Peyer's patch (tissue), 4 donors: ENCODE data around the gene PARVA. TPM values are rescaled to one million over a fixed set of nuclear protein-coding genes. Genes with fewer than 3 reads are reported as not detected.

Source experiments
- DNase-seq, 3 donors: peaks; one replicate each; pipeline ENCODE4 v3.0.0-alpha.2; 2017 to 2019
- H3K27ac ChIP-seq, 4 donors: fragments of 200-600 bp; sonication (generic); one replicate each; pipeline ENCODE4 v1.5.1; 2016 to 2019
- H3K27me3 ChIP-seq, 2 donors: fragments of 200-600 bp; sonication (generic); one replicate each; pipeline ENCODE4 v1.5.1; 2019
- H3K36me3 ChIP-seq, 3 donors: fragments of 200-600 bp; sonication (generic); one replicate each; pipeline ENCODE4 v1.5.1; 2016 to 2019
- H3K4me1 ChIP-seq, 4 donors: fragments of 200-600 bp; sonication (generic); one replicate each; pipeline ENCODE4 v1.5.1; 2016 to 2019
- H3K4me3 ChIP-seq, 4 donors: fragments of 200-600 bp; sonication (generic); 1 replicate in 3 of 4; 2 replicates in 1 of 4; pipeline ENCODE4 v1.5.1; 2016 to 2019; ENCODE audit warnings: mild to moderate bottlenecking in 1 of 4
- H3K9me3 ChIP-seq, 4 donors: fragments of 200-600 bp; sonication (generic); one replicate each; pipeline ENCODE4 v1.5.1; 2016 to 2019; ENCODE audit warnings: mild to moderate bottlenecking in 1 of 4
- POLR2A ChIP-seq, 2 donors: fragments of 450-650 bp; IDR thresholded peaks; one replicate each; pipeline ENCODE4 v1.5.1; 2017; ENCODE audit warnings: antibody characterized with exemption in 2 of 2, mild to moderate bottlenecking in 2 of 2, moderate library complexity in 2 of 2
- total RNA-seq, 4 donors: library from RNA; depleted of rRNA; stranded (reverse); fragments of >200 nt; gene quantifications; one replicate each; pipeline ENCODE4 v1.1.0, GENCODE V29; 2016
- TF ChIP-seq, protein P1 (sequence below), 6 experiments: fragments of 450-650 bp in 4 of 6; fragments of 200-600 bp in 2 of 6; sonication (generic) in 1 of 6; IDR thresholded peaks; one replicate each; pipeline ENCODE4 v1.5.1; 2017 to 2019; ENCODE audit warnings: antibody characterized with exemption in 6 of 6, mild to moderate bottlenecking in 3 of 6, moderate library complexity in 1 of 6

The PARVA gene
- total RNA-seq, 4 donors from 2014 or later: 13.7 to 35.5 (median 26.2) TPM

DNA sequence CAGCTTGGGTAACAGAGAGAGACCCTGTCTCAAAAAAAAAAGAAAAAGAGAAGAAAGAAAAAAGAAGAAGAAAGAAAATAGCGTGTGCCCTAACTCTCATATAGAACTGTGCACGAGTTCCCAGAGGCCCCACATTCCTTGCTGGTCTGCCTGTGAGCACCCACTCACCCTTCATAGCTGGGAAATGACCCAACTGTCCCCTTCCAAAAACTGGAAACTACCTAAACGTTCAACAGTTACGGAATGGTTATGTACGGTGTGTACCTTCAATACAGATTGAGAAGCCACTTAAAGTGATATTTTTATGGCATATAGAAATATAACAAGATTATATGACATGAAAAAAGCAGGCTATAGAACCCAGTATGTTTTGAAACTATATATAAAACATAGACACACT, 82.0 kb downstream of the PARVA start:
- Histone ChIP-seq H3K27ac (peak overlapping the region in 1 of 4 donors; percentile 68), H3K36me3 (no peaks in the 10 kb centered on the region), H3K4me3 (no peak overlapping the region), H3K4me1 (peaks cover 0 to 8% (median 0%) of the 10 kb centered on the region in 4 donors), H3K9me3 (peaks cover 0 to 4% (median 0%) of the 10 kb centered on the region in 4 donors), H3K27me3 (no peaks in the 10 kb centered on the region)
- TF ChIP-seq, protein P1, sequence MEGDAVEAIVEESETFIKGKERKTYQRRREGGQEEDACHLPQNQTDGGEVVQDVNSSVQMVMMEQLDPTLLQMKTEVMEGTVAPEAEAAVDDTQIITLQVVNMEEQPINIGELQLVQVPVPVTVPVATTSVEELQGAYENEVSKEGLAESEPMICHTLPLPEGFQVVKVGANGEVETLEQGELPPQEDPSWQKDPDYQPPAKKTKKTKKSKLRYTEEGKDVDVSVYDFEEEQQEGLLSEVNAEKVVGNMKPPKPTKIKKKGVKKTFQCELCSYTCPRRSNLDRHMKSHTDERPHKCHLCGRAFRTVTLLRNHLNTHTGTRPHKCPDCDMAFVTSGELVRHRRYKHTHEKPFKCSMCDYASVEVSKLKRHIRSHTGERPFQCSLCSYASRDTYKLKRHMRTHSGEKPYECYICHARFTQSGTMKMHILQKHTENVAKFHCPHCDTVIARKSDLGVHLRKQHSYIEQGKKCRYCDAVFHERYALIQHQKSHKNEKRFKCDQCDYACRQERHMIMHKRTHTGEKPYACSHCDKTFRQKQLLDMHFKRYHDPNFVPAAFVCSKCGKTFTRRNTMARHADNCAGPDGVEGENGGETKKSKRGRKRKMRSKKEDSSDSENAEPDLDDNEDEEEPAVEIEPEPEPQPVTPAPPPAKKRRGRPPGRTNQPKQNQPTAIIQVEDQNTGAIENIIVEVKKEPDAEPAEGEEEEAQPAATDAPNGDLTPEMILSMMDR (IDR thresholded peaks at IDR 0.05): no peak
- TF ChIP-seq POLR2A (IDR thresholded peaks at IDR 0.05): no peak
- DNase-seq: no peak

DNA sequence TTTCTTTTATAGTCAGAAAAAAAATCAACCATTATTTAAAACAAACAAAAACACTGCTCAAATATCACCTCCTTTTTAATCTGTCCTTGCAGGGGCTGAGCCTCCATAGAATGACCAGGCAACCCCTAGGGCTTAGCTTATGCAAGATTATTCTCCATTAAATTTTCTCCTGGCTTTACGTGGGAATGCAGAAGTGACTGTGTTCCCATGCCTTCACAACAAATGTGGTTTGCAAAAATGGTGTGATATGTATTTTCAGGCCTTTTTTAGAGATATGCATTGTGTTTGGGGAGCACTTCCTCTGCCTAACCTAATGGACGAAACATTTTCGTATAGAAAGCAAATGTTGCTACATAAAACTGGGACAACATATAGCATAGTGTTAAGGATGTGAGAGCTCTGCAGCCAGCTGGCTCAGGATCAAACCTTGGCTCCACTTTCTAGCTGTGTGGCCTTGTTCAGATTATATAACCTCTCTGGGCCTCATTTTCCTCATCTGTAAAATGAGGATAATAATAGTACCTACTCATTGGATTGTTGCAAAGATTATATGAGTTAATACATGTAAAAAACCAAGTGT, 82.6 kb downstream of the PARVA start:
- Histone ChIP-seq H3K4me1 (peaks cover 0 to 8% (median 0%) of the 10 kb centered on the region in 4 donors), H3K27ac (no peak overlapping the region), H3K4me3 (no peak overlapping the region), H3K36me3 (no peaks in the 10 kb centered on the region), H3K9me3 (peaks cover 0 to 7% (median 0%) of the 10 kb centered on the region in 4 donors), H3K27me3 (no peaks in the 10 kb centered on the region)
- no peak for TF ChIP-seq POLR2A (IDR thresholded peaks at IDR 0.05)
- TF ChIP-seq, protein P1 (IDR thresholded peaks at IDR 0.05): no peak
- no peak for DNase-seq

DNA sequence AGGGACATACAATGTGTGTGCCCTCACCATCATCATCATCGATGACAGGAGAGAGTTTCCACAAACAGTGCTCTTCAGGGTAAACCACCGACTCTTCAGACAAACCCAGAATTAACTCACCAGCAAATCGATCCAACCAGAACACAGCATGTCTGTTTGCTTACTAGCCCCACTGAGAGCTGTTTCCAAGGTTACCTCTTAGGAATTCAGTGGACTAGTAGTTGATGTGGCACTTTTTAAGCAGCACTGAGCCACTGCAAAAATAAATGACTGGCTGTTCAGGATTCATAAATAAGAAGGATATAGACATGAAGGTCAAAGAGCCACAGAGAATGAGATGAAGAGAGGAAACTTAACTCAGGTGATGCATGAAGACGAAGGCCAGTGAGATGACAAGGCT, 83.1 kb downstream of the PARVA start:
- Histone ChIP-seq H3K4me3 (no peak overlapping the region), H3K9me3 (peaks cover 0 to 7% (median 0%) of the 10 kb centered on the region in 4 donors), H3K27me3 (no peaks in the 10 kb centered on the region), H3K4me1 (peaks cover 0 to 8% (median 0%) of the 10 kb centered on the region in 4 donors), H3K36me3 (no peaks in the 10 kb centered on the region), H3K27ac (no peak overlapping the region)
- TF ChIP-seq, protein P1 (IDR thresholded peaks at IDR 0.05): no peak
- TF ChIP-seq POLR2A (IDR thresholded peaks at IDR 0.05): no peak
- no peak for DNase-seq

DNA sequence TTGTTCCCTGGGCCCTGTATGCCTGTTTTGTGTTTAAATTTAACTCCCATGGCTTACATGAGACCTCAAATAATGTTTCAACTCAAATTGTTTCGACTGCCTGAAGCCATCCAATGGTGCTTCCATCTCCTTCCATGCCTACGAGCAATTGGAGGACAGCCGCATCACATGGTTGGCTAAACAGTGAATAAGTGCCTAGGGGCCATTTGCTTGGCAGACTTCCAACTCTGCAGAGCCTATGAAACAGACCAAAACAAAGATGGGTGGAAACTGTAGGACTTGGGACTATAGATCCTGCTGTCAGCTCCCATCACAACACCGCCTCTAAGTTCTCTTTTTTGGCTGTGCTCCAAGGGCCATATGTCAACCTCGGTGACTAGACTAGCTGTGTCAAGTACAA, 84.1 kb downstream of the PARVA start:
- TF ChIP-seq, protein P1 (IDR thresholded peaks at IDR 0.05): no peak
- TF ChIP-seq POLR2A (IDR thresholded peaks at IDR 0.05): no peak
- peaks cover 0 to 7% (median 0%) of the 10 kb centered on the region in 4 donors for H3K9me3 ChIP-seq
- no peak for DNase-seq
- peak overlapping the region in 1 of 4 donors; percentile 0 for H3K27ac ChIP-seq
- H3K4me3 ChIP-seq: no peak overlapping the region
- no peaks in the 10 kb centered on the region for H3K36me3 ChIP-seq
- H3K27me3 ChIP-seq: no peaks in the 10 kb centered on the region
- peaks cover 0 to 8% (median 0%) of the 10 kb centered on the region in 4 donors for H3K4me1 ChIP-seq

DNA sequence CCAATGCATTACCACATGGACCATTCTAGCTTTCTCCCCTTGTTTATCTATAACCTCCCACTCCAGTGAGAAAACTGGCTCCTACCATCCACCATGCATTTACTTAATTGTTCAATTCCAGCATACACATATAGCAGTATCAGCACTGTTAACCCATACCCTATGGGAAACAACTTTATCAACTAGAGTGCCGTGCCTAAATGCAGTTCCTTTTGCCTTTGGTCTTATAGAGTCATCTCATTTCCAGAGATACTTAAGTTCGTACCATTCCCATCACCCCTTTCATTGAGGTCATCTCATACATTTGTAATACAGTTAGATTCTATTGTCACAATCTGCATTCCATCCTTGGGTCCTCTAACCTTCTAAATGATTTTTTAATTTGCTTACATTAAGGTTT, 86.9 kb downstream of the PARVA start:
- no peak overlapping the region for H3K4me3 ChIP-seq
- H3K9me3 ChIP-seq: peaks cover 0 to 7% (median 0%) of the 10 kb centered on the region in 4 donors
- DNase-seq: no peak
- TF ChIP-seq, protein P1 (IDR thresholded peaks at IDR 0.05): no peak
- TF ChIP-seq POLR2A (IDR thresholded peaks at IDR 0.05): no peak
- no peaks in the 10 kb centered on the region for H3K4me1 ChIP-seq
- H3K27me3 ChIP-seq: no peaks in the 10 kb centered on the region
- no peak overlapping the region for H3K27ac ChIP-seq
- H3K36me3 ChIP-seq: no peaks in the 10 kb centered on the region
